Activated gamma-delta T cell (primary cell): ENCODE measurements around the gene TMEM54.
"Not testable (repeated sequence)": the region's sequence is repeated elsewhere in the genome, so short reads cannot be mapped to it uniquely, and the experiment has no call there.

ENCODE experiments used
- DNase-seq: peaks from one replicate; lab custom pipeline; 2025; lab: John Stamatoyannopoulos, UW

TMEM54 gene

GRCh38 chr1:32919811-32920733, 18.9 kb upstream of the TMEM54 start:
- DNase-seq = no peak

- DNase-seq = no peak
Observed at GRCh38 chr1:32918179-32918578, 17.0 kb upstream of the TMEM54 start.

GRCh38 chr1:32917521-32917920, 16.3 kb upstream of the TMEM54 start:
- DNase-seq = no peak

GRCh38 chr1:32915766-32916706, 14.8 kb upstream of the TMEM54 start:
- DNase-seq = no peak

GRCh38 chr1:32910319-32910718, 9.1 kb upstream of the TMEM54 start:
- DNase-seq = no peak

- no peak for DNase-seq
Observed at GRCh38 chr1:32907435-32907834, 6.2 kb upstream of the TMEM54 start.

GRCh38 chr1:32906654-32907053, 5.5 kb upstream of the TMEM54 start:
- DNase-seq = no peak

GRCh38 chr1:32905588-32905987, 4.4 kb upstream of the TMEM54 start:
- not testable (repeated sequence) for DNase-seq

- no peak for DNase-seq
Observed at GRCh38 chr1:32904797-32905196, 3.6 kb upstream of the TMEM54 start.

GRCh38 chr1:32903991-32904785, 3.0 kb upstream of the TMEM54 start:
- no peak for DNase-seq

GRCh38 chr1:32902535-32902920, 1.3 kb upstream of the TMEM54 start:
- DNase-seq = no peak

- DNase-seq = no peak
Observed at GRCh38 chr1:32901823-32902534, 790 bp upstream of the TMEM54 start.

GRCh38 chr1:32900371-32900955, 726 bp downstream of the TMEM54 start:
- no peak for DNase-seq

- no peak for DNase-seq
Observed at GRCh38 chr1:32899586-32900296, 1.4 kb downstream of the TMEM54 start.

- DNase-seq = no peak
Observed at GRCh38 chr1:32898958-32899357, 2.2 kb downstream of the TMEM54 start.

- DNase-seq = no peak
Observed at GRCh38 chr1:32898056-32898455, 3.1 kb downstream of the TMEM54 start.

GRCh38 chr1:32897082-32898049, 3.8 kb downstream of the TMEM54 start:
- no peak for DNase-seq

GRCh38 chr1:32896451-32896850, 4.7 kb downstream of the TMEM54 start:
- no peak for DNase-seq
